Esophagus (tissue), 2 donors: ENCODE measurements around the gene CROCC2. TPM values are rescaled to one million over a fixed set of nuclear protein-coding genes. Genes with fewer than 3 reads are reported as not detected.

ENCODE experiments used
- H3K27ac ChIP-seq, 2 donors: one replicate each; pipeline ENCODE4 v1.5.1; 2013; ENCODE audit warnings: low read depth in 2 of 2, mild to moderate bottlenecking in 2 of 2, inconsistent platforms in 1 of 2, low read length in 1 of 2, moderate library complexity in 1 of 2
- H3K27me3 ChIP-seq, 2 donors: one replicate each; pipeline ENCODE4 v1.6.1; 2013; ENCODE audit warnings: low read length in 2 of 2, control low read depth in 1 of 2, mild to moderate bottlenecking in 1 of 2; ENCODE audit not compliant: insufficient read depth in 2 of 2, control insufficient read depth in 1 of 2
- H3K36me3 ChIP-seq, 2 donors: one replicate each; pipeline ENCODE4 v1.6.1; 2013; ENCODE audit warnings: low read length in 1 of 2; ENCODE audit not compliant: control insufficient read depth in 2 of 2, insufficient read depth in 2 of 2
- H3K4me1 ChIP-seq, 2 donors: one replicate each; pipeline ENCODE4 v1.6.1; 2013; ENCODE audit warnings: low read length in 1 of 2; ENCODE audit not compliant: control insufficient read depth in 2 of 2, insufficient read depth in 2 of 2
- H3K4me3 ChIP-seq, 2 donors: one replicate each; pipeline ENCODE4 v1.5.1; 2013; ENCODE audit warnings: low read length in 2 of 2, mild to moderate bottlenecking in 2 of 2, low read depth in 1 of 2, moderate library complexity in 1 of 2
- H3K9me3 ChIP-seq, 2 donors: one replicate each; pipeline ENCODE4 v1.6.1; 2013; ENCODE audit warnings: mild to moderate bottlenecking in 2 of 2, low read depth in 1 of 2, low read length in 1 of 2, moderate library complexity in 1 of 2; ENCODE audit not compliant: control insufficient read depth in 2 of 2, insufficient read depth in 1 of 2
- WGBS, 2 donors: extraction: QIAGEN DNeasy Blood & Tissue Kit; methylation state at CpG; one replicate each; pipeline ENCODE4 v1.1.7; 2013; 5-methylcytosine and 5-hydroxymethylcytosine counted together
- polyA plus RNA-seq, 2 donors: library from polyadenylated mRNA; stranded (reverse); fragments of 200-250 nt; gene quantifications; one replicate each; pipeline ENCODE4 v1.2.3, GENCODE V29; 2013
- donor health status: healthy with polysubstance abuse.
- donor health status: Bipolar disorder and iron deficiency.

CROCC2 gene
- polyA plus RNA-seq, 2 donors: 0.12 to 0.16 TPM

DNA sequence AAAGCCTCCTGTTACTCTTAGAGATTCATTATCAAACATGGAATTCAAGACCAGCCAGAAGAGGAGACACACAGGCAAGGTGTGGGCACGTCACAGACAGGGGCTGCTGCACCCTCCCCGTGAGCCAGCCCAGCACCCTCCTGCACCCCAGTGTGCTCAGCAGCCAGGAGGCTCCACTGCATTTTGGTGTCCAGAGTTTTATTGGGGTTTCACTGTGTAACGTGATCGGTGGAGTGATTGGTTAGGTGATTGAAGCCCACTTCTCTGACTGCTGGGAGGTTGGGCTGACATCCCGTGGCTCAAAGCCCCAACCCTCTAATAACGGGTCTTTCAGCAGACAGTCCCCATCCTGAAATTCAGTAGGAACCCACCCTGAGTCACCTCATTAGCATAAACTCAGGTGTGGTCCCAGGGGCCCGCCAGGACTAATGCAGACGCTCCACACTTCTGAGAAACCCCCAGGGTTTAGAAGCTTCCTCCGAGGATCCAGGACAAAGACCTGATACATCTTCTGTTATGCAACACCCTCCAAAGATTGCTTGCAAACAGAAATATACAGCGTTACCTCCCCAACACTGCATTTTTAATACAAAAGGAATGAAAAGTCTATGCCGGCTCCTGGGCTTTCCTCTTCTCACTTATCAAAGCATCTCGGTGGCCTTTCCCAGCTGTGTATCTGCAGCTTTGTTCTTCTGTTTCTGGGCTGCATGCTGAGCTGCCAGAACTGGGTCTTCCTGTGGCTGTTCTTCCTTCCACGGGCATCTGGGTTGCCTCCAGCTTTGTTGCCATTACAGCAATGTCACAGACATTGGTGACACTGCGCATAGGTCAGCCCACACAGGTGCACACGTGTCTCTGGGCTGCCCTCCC is 48.5 kb downstream of the CROCC2 start:
- no peaks in the 10 kb centered on the region for H3K9me3 ChIP-seq
- H3K36me3 ChIP-seq: no peaks in the 10 kb centered on the region
- H3K27ac ChIP-seq: no peak overlapping the region
- H3K27me3 ChIP-seq: no peaks in the 10 kb centered on the region
- no peak overlapping the region for H3K4me3 ChIP-seq
- WGBS, 2 donors: 66 to 67% methylated on average over 15 of the region's 15 CpGs
- H3K4me1 ChIP-seq: peaks cover 0 to 4% of the 10 kb centered on the region in 2 donors

GRCh38 chr2:240955306-240956170 is 49.4 kb downstream of the CROCC2 start:
- WGBS, 2 donors: 82 to 86% methylated on average over 17 of the region's 17 CpGs
- Histone ChIP-seq H3K4me3 (no peak overlapping the region), H3K27ac (no peak overlapping the region), H3K9me3 (no peaks in the 10 kb centered on the region), H3K4me1 (peaks cover 3 to 8% of the 10 kb centered on the region in 2 donors), H3K27me3 (no peaks in the 10 kb centered on the region), H3K36me3 (no peaks in the 10 kb centered on the region)

DNA sequence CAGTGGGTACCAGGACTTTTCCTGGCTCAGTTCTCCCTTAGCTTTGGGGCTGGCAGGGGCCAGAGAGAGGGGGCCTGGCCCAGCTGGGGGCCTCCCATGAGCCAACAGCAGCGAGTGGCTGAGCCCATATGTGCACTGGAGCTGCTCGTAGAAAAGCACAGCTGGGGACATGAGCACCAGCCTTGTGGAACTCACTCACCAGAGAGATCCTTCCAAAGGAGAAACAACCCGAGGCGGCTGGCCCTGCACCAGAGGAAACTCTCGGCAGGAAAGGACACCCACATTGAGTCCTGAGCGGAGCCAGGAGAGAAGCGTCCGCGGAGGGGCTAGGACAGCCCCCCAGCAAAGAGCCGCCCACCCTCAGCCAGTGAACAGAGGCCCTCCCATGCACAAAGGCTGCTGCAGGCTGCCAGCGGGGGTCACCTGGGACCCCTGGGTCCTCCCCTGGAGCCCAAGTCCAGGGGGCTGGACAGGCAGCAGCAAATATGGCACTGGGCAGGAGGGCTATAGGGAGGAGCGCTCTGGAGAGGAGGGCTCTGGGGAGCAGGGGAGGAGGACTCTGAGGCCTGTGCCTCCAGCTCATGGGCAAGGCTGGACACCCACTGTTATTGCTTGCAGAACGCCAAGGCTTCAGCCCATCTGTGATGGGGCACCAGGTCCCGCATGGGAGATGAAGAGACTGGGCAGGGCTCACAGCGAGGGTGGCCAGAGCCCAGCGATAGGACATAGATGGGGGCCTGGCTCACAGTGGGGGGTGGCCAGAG is 50.2 kb downstream of the CROCC2 start:
- 76 to 77% methylated on average over 16 of the region's 16 CpGs for WGBS, 2 donors
- H3K36me3 ChIP-seq: no peaks in the 10 kb centered on the region
- H3K4me1 ChIP-seq: peaks cover 3 to 11% of the 10 kb centered on the region in 2 donors
- H3K4me3 ChIP-seq: no peak overlapping the region
- H3K27ac ChIP-seq: no peak overlapping the region
- H3K27me3 ChIP-seq: no peaks in the 10 kb centered on the region
- peaks cover 0 to 2% of the 10 kb centered on the region in 2 donors for H3K9me3 ChIP-seq

GRCh38 chr2:240956935-240957655 is 51.0 kb downstream of the CROCC2 start:
- no peak overlapping the region for H3K27ac ChIP-seq
- H3K9me3 ChIP-seq: peaks cover 0 to 2% of the 10 kb centered on the region in 2 donors
- no peak overlapping the region for H3K4me3 ChIP-seq
- peaks cover 3 to 11% of the 10 kb centered on the region in 2 donors for H3K4me1 ChIP-seq
- H3K27me3 ChIP-seq: no peaks in the 10 kb centered on the region
- WGBS, 2 donors: 86 to 87% methylated on average over 31 to 32 of the region's 32 CpGs
- no peaks in the 10 kb centered on the region for H3K36me3 ChIP-seq

- Histone ChIP-seq H3K9me3 (peaks cover 0 to 2% of the 10 kb centered on the region in 2 donors), H3K27ac (no peak overlapping the region), H3K4me1 (peaks cover 3 to 11% of the 10 kb centered on the region in 2 donors), H3K27me3 (no peaks in the 10 kb centered on the region), H3K4me3 (no peak overlapping the region), H3K36me3 (no peaks in the 10 kb centered on the region)
- WGBS, 2 donors: 55 to 63% methylated on average over 17 of the region's 17 CpGs
These were observed 51.7 kb downstream of the CROCC2 start for GRCh38 chr2:240957656-240958365.

- Histone ChIP-seq H3K4me1 (peaks cover 3 to 11% of the 10 kb centered on the region in 2 donors), H3K27ac (no peak overlapping the region), H3K36me3 (no peaks in the 10 kb centered on the region), H3K4me3 (no peak overlapping the region), H3K27me3 (no peaks in the 10 kb centered on the region), H3K9me3 (peaks cover 0 to 2% of the 10 kb centered on the region in 2 donors)
- 92 to 93% methylated on average over 18 to 19 of the region's 19 CpGs for WGBS, 2 donors
These were observed 52.5 kb downstream of the CROCC2 start for GRCh38 chr2:240958366-240959213.

DNA sequence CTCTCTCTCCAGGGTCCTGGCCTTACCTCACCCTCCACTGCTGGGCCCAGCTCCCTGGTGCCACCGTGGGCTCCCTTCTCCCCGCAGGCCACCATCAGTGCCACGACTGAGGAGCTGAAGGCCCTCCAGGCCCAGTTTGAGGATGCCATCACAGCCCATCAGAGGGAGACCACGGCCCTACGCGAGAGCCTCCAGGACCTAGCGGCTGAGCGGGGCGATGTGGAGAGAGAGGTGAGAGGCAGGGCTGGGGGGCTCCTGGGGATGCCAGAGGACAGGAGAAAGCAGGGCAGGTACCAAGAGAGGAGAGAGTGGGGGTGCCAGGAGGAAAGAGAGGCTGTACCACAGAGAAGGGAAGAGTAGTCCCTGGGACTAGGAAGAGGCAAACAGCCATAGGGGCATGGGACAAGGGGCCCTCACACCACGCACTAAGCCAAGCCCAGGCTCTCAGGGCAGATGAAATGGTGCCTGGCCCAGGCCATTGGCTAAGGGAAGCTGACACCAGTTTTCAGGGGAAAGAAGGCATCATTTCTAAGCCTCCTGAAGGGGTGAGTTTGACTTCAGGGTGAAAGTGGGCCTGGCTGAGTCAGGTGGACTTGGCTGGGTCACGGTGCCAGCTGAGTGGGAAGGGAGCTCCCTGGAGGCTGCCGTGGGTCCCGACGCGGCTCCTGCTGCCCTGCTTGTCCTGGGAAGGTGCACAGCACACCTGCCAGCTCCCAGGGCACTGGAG is 53.2 kb downstream of the CROCC2 start:
- no peaks in the 10 kb centered on the region for H3K27me3 ChIP-seq
- peaks cover 0 to 2% of the 10 kb centered on the region in 2 donors for H3K9me3 ChIP-seq
- no peak overlapping the region for H3K27ac ChIP-seq
- no peaks in the 10 kb centered on the region for H3K36me3 ChIP-seq
- 83 to 84% methylated on average over 15 of the region's 15 CpGs for WGBS, 2 donors
- peaks cover 3 to 11% of the 10 kb centered on the region in 2 donors for H3K4me1 ChIP-seq
- no peak overlapping the region for H3K4me3 ChIP-seq
